GM18505 (cell line): ENCODE results near the gene ZNF564.
"Not testable (repeated sequence)": the region's sequence is repeated elsewhere in the genome, so short reads cannot be mapped to it uniquely, and the experiment has no call there.

Experiments
- ATAC-seq: cut with Tn5 transposase; IDR thresholded peaks from one replicate; pipeline ENCODE4 v1.9.1; 2021; ENCODE audit not compliant: unreplicated experiment
- POLR2A ChIP-seq: IDR thresholded peaks from 4 replicates; pipeline ENCODE4 v1.6.1; 2011; ENCODE audit warnings: borderline replicate concordance; ENCODE audit not compliant: insufficient read depth, insufficient read length; ENCODE audit errors: extremely low read depth

The ZNF564 gene

GRCh38 chr19:12546068-12546467 lies 5.2 kb downstream of the ZNF564 start:
- no peak for TF ChIP-seq POLR2A
- ATAC-seq, result no peak

GRCh38 chr19:12545267-12545666 lies 6.0 kb downstream of the ZNF564 start:
- ATAC-seq, result no peak
- TF ChIP-seq POLR2A, result no peak

GRCh38 chr19:12544401-12544876 lies 6.8 kb downstream of the ZNF564 start:
- ATAC-seq, result no peak
- no peak for TF ChIP-seq POLR2A

DNA sequence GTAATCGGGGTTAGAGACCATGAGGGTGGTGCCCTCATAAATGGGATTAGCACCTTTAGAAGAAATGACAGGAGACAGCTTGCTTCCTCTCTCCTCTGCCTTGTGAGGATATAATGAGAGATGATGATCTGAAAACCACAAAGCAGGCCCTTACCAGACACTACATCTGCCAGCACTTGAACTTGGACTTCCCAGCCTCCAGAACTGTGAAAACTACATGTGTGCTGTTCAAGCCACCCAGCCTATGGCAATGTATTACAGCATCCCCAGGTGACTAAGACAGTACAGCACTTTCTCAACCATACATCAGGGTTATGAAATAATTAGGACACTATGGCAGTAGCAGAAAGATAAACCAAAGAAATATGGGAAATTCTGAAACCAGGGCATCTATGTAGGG lies 7.4 kb downstream of the ZNF564 start:
- no peak for ATAC-seq
- TF ChIP-seq POLR2A, result no peak

GRCh38 chr19:12527034-12527836 lies 24.0 kb downstream of the ZNF564 start:
- ATAC-seq, result no peak
- TF ChIP-seq POLR2A, result no peak

- no peak for TF ChIP-seq POLR2A
- no peak for ATAC-seq
Measured at GRCh38 chr19:12526542-12526941, 24.7 kb downstream of the ZNF564 start.

DNA sequence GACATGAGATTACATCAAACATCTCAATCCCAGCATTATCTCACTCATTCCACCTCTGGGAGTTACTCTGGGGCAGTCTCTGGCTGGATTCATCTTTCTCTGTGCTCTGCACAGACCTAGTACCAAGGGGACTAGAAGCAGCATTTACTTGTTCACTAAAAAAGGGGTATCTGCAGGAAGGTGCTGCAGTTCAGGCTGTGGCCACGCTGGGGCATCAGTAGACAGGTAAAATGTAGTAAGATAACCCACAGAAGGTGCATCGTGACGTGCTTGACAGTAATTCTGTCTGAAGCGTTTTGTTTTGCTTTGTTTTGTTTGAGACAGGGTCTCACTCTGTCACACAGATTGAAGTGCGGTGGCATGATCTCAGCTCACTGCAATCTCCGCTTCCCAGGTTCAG lies 29.3 kb downstream of the ZNF564 start:
- TF ChIP-seq POLR2A, result no peak
- ATAC-seq, result no peak

GRCh38 chr19:12513531-12514061 lies 37.7 kb downstream of the ZNF564 start:
- ATAC-seq, result no peak

GRCh38 chr19:12497032-12497431 lies 54.2 kb downstream of the ZNF564 start:
- ATAC-seq, result no peak
- no peak for TF ChIP-seq POLR2A

More at GRCh38 chr19:12513531-12514061, 37.7 kb downstream of the ZNF564 start:
- TF ChIP-seq POLR2A, result no peak

DNA sequence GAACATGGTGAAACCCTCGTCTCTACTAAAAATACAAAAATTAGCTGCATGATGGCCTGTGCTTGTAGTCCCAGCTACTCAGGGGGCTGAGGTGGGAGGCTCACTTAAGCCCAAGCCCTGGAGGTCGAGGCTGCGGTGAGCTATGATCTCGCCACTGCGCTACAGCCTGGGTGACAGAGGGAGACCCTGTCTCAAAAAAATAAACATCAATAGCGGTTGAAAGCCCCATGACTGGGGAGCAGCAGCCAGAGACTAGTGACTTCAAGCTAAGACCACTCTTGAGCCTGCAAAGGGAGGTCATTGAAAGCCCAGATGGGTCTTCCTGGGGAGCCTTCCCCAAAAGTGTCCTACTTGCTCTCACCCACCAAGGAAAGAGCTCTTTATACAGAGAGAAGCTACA lies 54.8 kb downstream of the ZNF564 start:
- no peak for ATAC-seq
- TF ChIP-seq POLR2A, result no peak

DNA sequence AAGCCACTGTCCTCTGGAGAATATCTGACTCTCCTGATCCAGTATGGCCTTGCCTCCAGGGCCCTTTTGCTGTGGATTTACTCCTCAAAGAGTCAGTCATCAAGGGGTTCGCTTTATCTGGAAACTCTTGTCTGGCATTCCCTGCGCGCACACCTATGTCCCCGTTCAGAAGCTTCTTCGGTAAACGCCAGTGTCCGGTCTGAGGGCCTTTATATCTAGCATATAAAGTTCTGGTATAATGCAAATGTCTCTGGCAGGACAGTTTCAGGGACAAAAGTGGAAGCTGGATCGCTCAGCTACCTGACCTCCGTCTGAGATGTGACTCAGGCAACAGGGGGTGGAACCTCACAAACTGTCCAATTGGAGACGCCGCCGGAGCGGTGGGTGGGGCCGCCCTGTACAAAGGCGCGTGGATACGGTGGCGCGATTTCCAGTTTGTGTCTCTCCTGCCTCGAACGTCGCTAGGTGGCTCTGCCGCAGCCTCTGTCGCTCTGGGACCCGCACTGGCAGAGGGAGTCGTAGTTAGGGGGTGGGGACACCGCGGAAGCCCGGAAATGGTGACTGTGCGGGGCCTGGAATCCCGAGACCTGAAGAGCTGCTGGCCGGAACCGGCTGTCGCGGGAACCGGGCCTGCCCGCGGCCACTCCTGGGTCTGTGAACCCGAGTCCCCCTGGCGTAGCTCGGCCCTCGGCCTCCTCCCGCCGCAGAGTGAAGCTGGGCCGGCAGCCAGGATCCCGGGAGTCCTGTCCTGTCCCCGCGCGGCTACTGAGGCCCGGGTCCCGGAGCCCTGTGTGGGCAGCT lies 56.1 kb downstream of the ZNF564 start:
- peak; percentile 85 for ATAC-seq
- peak; percentile 91 for TF ChIP-seq POLR2A

DNA sequence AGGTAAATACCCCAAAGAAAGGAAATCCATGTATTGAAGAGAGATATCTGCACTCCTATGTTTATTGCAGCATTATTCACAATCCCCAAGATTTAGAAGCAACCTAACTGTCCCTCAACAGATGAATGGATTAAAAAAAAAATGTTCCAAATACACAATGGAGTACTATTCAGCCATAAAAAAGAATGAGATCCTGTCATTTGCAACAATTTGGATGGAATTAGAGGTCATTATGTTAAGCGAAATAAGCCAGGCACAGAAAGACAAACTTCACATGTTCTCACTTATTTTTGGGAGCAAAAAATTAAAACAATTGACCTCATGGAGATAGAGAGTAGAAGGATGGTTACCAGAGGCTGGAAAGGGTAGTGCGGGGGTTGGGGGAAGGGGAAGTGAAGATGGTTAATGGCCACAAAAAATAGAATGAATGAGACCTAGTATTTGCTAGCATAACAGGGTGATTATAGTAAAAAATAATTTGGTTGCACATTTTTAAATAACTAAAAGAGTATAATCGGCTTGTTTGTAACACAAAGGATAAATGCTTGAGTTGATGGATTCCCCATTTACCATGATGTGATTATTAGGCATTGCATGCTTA lies 56.9 kb downstream of the ZNF564 start:
- ATAC-seq, result no peak
- TF ChIP-seq POLR2A, result no peak

DNA sequence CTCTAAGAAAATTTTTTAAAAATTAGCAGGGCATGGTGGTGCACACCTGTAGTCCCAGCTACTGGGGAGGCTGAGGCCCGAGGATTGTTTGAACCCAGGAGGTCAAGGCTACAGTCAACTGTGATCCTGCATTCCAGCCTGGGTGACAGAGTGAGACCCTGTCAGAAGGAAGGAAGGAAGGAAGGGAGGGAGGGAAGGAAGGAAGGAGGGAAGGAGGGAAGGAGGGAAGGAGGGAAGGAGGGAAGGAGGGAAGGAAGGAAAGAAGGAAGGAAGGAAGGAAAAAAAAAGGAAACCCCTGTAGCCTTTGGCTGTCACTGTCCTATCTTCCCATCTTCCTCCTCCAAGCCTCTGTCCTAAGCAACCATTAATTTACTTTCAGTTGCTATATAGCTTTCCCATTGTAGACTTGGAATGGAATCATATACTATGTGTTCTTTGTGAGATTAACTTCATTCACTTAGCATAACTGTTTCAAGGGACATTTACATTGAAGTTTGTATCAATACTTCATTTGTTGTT lies 65.0 kb downstream of the ZNF564 start:
- ATAC-seq, result not testable (repeated sequence)
